CMK (cell line): Measurements from ENCODE around the gene KLK2.
"Not testable (repeated sequence)": the region's sequence is repeated elsewhere in the genome, so short reads cannot be mapped to it uniquely, and the experiment has no call there.

ENCODE experiments used
- DNase-seq: peaks from one replicate; pipeline ENCODE4 v3.0.0-alpha.2; 2010; ENCODE audit warnings: low read depth

KLK2 gene

GRCh38 chr19:50894478-50895356 is 21.5 kb downstream of the KLK2 start:
- DNase-seq = no peak

DNA sequence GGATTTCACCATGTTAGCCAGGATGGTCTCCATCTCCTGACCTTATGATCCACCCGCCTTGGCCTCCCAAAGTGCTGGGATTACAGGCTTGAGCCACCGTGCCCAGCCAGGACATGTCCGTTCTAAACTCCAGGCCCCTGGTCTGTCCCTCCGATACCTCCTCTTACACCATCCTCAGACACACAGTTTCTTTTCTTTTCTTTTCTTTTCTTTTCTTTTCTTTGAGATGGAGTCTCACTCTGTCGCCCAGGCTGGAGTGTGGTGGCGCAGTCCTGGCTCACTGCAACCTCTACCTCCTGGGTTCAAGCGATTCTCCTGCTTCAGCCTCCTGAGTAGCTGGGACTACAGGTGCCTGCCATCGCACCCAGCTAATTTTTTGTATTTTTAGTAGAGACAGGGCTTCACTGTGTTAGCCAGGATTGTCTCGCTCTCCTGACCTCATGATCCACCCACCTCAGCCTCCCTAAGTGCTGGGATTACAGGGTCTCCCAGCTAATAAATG is 22.9 kb downstream of the KLK2 start:
- DNase-seq = not testable (repeated sequence)

DNA sequence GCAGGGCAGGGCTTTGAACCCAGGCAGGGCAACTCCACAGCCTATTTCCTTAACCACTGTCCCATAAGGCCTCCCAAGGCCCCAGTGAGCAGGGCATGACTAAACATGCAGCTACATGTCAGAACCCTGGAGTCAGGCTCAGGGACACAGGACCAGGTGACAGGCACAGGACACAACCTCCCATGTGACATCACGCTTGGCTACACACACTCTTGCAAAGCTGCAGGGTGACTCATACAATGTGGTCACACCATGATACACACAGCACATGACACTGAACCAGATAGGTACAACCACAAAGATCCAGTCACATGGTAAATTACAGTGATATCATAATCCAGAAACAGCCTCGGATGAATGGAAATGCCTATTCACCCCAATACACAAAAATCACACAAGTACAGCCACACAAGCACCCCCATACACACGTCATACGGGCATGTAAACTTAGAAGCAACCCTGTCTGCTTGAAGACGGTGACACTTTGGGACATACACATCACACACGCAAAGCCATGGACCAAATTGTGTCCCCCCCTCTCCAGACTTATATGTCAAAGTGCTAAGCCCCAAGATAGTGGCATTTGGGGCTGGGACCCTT is 23.5 kb downstream of the KLK2 start:
- DNase-seq = no peak

DNA sequence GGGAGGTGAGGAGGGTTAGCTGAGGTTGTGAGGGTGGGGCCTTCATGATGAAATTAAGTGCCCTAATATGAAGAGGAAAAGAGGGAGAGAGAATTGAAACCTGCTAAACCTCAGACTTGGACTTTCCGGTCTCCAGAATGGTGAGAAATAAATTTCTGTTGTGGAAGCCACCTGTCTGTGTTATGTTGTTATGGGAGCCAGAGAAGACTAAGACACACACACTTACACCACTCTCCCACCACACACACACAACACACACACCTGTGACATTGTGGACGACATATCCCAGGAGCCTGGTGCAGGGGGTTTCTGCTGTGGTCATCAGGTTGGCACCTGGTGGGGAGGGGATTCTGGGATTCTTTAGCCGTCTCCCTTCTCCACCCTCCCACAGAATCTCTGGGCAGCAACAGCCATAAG is 24.0 kb downstream of the KLK2 start:
- DNase-seq = no peak

GRCh38 chr19:50897612-50898011 is 24.4 kb downstream of the KLK2 start:
- no peak for DNase-seq

DNA sequence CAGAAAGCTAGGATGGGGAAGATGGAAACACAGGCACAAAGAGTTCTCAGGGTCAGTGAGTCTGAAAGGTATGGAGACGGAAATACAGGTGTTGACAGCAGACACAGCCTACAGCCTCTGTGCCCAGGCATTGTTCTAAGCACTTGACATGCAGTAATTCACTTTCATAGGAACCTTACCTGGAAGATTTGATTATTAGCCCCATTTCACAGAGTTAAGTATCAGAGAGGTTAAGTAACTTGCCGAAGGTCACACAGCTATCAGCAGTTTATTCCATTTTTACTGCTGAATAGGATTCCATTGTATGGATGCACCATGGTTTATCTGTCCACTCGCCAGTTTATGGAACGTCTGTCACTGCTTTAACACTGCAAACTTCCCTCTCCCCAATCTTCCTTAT is 24.8 kb downstream of the KLK2 start:
- no peak for DNase-seq

DNA sequence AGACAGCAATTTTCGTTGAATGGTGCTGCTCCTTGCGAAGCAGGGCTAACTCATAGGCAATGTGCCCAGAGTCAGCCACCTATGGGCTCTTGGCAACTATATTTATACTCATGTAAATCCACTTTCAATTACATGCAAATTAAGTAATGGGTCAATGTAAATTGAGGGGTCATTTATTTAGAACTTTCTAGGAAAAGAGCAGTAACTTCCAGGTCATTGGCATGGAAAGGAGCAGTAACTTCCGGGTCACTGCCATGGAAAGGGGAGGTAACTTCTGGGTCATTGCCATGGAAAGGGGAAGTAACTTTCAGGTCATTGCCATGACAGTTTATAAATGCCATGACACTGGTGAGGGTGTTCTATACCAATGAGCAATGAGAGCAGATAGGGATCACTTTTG is 26.3 kb downstream of the KLK2 start:
- no peak for DNase-seq

DNA sequence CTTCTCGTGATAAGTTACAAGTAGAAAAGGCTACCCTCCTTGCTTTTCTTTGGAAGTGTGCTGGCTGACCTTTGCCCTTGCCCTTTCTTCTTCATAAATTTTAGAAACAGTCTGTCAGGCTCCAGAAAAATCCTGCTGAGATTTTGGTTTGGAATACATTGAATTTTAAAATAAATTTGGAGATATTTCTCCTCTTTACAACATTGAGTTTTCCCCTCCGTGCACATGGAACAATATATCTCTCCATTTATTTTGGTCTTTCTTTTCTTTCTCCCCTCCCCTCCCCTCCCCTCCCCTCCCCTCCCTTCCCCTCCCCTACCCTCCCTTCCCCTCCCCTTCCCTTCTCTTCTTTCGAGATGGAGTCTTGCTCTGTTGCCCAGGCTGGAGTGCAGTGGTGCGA is 29.4 kb downstream of the KLK2 start:
- no peak for DNase-seq

DNA sequence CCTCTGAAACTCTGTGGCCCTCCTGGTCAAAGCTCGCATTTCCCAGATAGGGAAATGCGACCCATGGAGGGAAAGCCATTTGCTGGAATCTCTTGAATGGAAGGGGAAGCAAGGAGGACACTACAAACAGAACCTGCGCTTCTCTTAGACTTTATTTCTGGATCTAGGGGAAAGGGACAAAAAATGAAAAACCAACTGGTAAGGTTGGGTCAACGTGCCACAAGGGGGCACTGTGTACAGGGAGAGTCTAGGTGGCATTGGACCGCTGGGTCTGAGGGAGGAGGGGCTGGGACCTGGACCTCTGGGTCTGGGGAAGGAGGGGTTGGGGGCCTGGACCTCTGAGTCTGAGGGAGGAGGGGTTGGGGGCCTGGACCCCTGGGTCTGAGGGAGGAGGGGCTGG is 33.0 kb downstream of the KLK2 start:
- no peak for DNase-seq

GRCh38 chr19:50908336-50908735 is 35.1 kb downstream of the KLK2 start:
- no peak for DNase-seq

DNA sequence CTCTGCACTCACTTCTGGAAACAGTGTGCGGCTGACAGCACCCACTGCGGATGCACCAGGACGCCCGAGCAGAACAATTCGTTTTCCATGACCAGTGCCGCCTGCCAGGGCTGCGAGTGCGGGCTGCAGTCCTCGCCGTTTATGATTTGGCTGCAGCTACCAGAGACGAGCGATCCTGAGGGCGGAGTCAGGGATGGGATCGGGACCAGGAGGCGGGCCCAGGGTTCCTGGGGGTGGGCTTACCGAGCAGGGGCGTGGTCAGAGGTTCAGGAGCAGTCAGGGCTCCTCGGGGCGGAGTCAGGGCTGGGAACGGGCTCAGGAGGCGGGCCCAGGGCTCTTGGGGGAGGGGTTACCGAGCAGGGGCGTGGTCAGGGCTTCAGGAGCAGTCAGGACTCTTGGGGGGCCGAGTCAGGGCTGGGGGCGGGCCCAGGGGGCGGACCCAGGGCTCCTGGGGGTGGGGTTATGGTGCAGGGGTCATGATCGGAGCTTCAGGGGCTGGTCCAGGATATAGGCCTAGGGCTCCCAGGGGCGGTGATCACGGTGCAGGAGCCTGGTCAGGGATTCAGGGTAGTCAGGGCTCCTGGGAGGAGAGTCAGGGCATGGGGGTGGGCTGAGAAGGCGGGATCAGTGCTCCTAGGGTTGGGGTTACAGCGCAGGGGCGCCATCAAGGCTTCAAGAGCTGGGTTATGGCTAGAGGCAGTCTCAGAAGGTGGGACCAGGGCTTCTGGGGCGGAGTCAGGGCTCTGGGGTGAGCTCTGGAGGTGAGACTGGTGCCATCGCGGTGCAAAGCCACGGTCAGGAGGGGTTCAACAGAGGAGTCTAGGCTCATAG is 36.2 kb downstream of the KLK2 start:
- DNase-seq = no peak

DNA sequence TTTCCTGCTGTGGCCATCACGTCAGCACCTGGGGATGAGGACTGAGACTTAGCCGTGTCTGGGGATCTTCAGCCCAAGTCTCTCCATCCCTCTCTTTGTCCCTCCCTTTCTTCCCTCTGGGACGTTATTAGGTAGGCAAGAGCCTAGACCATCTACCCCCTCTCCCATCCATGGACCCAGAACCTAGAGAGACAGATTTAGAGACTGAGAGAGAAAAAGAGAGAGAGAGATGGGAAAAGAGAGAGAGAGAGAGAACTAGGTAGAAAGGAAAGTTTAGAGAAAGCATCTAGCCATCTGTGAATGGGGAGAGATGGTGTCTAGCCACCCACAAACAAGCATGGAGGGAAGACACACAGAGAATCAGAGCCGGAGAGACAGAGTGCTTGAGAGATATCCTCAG is 37.5 kb downstream of the KLK2 start:
- no peak for DNase-seq

DNA sequence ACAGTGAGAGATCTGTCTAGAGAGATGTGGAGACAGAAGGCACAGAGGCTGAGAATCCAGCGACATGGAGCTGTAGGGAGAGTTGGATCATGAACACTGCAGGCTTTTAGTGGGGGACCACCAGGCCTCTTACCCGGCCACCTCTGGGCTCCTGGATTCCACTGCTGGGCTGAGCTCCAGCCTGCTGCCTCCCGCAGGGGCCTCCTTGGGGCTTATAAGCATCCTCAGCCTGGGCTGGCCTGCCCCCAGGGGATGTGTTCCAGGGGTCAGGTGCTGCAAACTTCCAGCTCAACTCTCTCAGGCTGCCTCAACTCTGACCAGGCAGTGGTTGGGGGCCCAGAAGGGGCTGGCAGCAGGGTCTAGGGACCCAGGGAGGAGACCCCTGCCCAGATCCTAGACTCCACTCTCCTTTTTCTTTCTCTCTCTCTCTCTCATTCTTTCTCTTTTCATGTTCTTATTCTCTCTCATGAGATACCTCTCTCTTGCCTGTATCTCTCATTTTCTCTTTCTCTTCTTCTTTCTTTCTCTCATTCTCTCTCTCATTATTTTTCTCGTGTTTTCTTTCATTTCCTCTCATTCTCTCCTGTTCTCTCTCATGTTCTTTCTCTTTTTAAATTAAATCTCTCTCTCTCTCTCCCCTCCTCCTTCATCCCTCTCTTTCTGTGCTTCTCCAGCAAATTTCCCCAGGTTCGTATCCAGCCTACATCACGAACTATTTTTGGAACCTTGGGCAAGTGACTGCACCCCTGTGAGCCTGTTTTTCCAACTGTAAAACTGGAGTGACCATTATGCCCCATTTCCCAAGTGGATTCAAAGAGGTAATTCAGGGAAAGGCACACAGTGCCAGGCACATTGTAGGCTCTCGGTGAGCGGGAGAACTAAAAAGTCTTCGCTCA is 38.2 kb downstream of the KLK2 start, which contains the start of gene KLK4:
Gene KLK4, minus strand, starts transcription at position 190 of the 896 bp plus-strand sequence. CDS start 657 bp downstream, outside the sequence.
- no peak for DNase-seq

- no peak for DNase-seq
These were observed 38.9 kb downstream of the KLK2 start for GRCh38 chr19:50912102-50912599.

- no peak for DNase-seq
These were observed 39.8 kb downstream of the KLK2 start for GRCh38 chr19:50912727-50913716.

DNA sequence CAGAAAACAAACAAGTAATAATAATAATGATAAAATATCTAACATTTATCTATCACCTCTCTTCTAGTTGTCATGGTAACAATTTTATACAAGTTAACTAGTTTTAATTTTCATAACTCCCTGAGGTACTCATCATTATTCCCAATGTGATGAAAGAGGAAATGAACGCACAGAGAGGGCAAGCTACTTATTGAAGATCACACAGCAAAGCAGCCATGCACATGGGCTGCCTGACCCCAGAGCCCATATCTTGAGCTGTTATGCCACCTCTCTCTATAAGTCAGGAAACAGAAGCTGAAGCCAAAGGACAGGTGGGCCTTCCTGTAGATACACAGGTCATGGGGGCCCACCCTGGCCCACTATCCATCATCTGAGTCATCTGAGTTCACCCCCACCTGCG is 42.8 kb downstream of the KLK2 start:
- no peak for DNase-seq

DNA sequence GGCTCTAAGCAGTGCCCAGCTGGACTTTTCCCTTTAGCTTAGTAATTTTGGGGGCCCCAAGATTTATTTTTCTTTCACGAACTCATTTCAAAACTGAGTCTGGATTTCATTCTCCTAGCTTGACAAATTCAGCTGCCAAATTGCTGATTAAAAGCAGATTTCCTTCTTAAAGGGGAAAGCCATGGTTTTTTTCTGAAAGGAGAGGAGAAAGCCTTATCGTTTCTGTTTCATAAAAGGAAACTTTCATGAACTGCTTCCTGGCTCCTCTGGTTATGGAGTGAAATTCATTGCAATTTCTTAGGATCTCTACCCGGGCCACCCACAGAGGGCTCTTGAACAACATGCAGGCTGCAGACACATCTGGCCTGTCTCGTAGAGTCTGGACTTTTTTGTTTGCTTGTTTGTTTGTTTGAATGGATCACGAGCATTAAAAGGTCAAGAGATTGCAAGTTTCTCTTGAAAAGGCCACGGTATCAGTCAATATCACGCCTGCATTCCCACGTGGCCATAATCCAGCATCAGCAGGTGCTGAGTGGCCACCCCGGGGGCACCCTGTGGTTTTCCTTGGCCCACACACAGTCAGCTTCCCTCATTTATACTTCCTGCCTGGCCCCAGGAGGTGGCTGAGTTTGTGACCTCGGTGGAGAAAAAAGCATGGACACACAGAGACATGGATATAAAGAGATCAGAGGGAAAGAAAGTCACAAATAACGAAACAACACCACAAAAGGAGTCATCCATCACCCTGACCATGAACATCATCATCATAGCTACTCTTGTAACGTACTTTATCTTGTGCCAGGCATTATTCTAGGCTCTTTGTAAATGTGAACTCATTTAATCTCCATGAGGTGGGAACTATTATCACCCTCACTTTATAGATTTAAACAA is 48.4 kb downstream of the KLK2 start:
- DNase-seq = no peak

DNA sequence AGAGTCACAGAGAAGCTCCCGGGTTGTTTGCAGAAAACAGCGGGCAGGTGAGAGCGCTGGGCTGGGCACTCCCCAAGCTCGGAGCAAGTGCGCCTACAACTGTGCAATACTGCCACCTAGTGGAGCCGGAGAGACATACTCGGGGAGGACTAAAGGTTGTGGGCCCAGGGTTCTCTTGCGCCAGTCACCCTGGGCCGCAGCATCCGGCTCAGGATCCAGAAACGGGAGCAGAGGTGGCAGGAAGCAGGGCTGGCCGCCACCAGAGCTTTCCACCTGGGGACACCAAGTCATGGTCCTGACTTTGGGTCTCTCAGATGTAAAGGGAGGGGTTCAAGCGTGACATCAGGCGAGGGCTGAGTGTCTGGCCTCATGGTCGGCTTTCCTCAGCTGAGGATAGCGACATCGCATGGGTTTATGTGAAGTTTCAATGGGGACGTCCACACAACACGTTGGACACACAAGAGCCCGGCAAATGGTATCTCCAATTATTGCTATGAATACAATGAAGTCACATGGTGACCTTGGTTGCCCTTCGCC is 49.1 kb downstream of the KLK2 start:
- peak; percentile 70 for DNase-seq

GRCh38 chr19:50924586-50924985 is 51.3 kb downstream of the KLK2 start:
- no peak for DNase-seq
